VCaP (cell line): ENCODE data around the gene ILF3.

ENCODE experiments used
- H3K27ac ChIP-seq: fragments of 450-650 bp; 2 replicates; pipeline ENCODE4 v1.5.1; 2017
- TF ChIP-seq, protein P1 (sequence below): fragments of 450-650 bp; conservative IDR thresholded peaks from 2 replicates; pipeline ENCODE4 v1.5.1; 2017; ENCODE audit warnings: mild to moderate bottlenecking, moderate library complexity

Gene ILF3

GRCh38 chr19:10717356-10718204 lies 63.4 kb downstream of the ILF3 start, which contains the start of gene DNM2:
TSS of gene DNM2 (plus strand) at chr19:10718079. CDS start at chr19:10718243, 164 bp downstream.
- TF ChIP-seq, protein P1, sequence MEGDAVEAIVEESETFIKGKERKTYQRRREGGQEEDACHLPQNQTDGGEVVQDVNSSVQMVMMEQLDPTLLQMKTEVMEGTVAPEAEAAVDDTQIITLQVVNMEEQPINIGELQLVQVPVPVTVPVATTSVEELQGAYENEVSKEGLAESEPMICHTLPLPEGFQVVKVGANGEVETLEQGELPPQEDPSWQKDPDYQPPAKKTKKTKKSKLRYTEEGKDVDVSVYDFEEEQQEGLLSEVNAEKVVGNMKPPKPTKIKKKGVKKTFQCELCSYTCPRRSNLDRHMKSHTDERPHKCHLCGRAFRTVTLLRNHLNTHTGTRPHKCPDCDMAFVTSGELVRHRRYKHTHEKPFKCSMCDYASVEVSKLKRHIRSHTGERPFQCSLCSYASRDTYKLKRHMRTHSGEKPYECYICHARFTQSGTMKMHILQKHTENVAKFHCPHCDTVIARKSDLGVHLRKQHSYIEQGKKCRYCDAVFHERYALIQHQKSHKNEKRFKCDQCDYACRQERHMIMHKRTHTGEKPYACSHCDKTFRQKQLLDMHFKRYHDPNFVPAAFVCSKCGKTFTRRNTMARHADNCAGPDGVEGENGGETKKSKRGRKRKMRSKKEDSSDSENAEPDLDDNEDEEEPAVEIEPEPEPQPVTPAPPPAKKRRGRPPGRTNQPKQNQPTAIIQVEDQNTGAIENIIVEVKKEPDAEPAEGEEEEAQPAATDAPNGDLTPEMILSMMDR, result peak; percentile 83
- H3K27ac ChIP-seq, result peak within 1 kb of the TSS; percentile 90

GRCh38 chr19:10718205-10719196 lies 64.4 kb downstream of the ILF3 start:
- H3K27ac ChIP-seq, result peak overlapping the region; percentile 90
- TF ChIP-seq, protein P1, result no peak

- TF ChIP-seq, protein P1, result no peak
- peak overlapping the region; percentile 90; the same call in 1 of the 2 replicates for H3K27ac ChIP-seq
Observed at GRCh38 chr19:10719466-10719961, 65.4 kb downstream of the ILF3 start.

DNA sequence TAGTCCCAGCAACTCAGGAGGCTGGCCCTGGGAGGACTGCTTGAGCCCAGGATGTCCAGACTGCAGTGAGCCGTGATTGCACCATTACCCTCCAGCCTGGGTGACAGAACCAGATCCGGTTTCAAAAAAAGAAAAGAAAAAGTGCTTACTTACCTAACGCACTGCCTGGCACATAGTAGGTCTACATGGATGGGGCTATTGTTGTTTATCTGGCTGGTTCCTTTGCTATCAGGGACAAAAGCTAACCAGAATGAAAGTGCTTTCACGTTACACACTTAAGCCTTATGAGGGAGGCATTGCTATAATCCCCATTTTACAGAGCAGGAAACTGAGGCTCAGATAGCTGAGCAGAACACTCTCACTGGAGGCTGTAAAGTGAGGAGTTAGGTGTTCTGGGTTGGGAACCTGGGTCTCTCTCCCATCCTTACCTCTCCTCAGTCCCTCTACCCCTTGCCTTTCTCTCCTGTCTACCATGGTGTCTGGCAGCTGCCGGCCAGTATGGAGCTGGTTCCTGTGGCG lies 66.5 kb downstream of the ILF3 start:
- H3K27ac ChIP-seq, result no peak overlapping the region

GRCh38 chr19:10723591-10723990 lies 69.4 kb downstream of the ILF3 start:
- H3K27ac ChIP-seq, result no peak overlapping the region
- TF ChIP-seq, protein P1, result no peak

More for the DNA sequence above, 66.5 kb downstream of the ILF3 start:
- TF ChIP-seq, protein P1, result no peak

- TF ChIP-seq, protein P1, result no peak
- no peak overlapping the region for H3K27ac ChIP-seq
Observed at GRCh38 chr19:10724573-10725071, 70.5 kb downstream of the ILF3 start.
